ENCODE results near the gene CACNA1C.

The CACNA1C gene

DNA sequence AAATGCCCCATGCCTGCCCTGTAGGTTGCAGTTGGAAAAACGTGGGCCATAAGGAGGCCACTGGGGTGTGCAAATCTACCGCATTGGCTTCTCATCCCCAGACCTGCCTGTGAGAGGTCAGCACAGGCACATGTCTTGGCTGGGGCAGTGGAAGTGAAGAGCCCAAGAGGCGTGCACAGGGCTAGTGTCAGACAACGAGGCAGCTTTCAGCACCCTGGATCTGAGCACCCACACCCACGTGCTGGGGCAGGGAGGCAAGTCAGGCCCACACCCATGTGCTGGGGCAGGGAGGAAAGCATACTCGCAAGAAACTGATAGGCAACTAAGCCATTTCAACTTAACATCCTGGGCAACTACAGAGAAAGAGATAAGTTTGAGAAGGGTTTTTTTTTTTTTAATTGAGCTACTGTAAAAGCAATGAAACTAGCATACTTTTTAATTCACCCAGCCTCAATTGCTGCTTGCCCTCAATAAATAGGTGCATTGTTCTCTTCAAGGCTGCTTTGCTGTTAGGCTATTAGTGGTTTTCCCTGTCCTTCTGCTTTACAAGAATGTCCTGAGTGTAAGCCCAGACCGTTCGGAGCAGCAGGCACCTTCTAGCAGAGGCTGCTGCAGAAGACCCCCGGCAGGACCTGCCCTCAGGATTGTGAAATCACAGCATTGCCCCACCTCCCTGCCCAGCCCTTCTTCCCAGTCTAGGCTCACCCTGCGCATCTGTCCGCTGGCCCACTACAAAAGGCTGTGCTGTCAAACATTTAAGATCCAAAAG, 386.7 kb downstream of the CACNA1C start:
- no peak for DNase-seq

DNA sequence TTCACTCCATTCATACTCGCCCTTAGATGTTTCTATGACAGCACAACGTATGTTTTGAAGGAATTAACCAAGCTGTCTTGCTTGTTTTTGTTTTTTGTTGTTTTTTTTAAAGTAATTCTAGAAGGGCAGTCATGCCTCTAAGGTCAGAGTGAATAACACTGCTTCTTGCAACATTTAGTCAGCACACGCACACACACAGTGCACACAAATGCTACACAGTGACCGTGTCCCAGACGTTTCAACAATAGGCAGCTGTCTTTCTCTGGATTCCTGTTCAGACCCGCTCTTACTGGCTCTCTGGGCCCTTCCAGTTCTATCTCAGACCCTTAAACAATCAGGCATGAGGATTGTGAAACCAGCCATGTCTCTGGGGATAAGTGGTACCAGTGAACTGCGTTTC, 391.0 kb downstream of the CACNA1C start:
- no peak for DNase-seq

DNA sequence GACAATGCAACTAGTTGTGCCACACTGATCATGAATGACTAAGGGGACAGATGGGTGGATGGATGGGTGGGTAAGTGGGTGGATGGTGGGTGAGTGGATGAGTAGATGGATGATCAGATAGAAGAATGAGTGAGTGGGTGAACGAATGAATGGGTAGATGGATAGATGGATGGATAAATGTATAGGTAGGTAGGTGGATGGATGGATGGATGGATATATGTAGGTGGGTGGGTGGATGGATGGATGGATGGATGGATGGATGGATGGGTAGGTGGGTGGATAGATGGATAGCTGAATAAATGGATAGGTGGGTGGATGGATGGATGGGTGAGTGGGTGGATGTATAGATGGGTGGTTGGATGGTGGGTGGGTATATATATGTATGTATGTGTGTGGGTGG, 393.2 kb downstream of the CACNA1C start:
- DNase-seq: no peak

GRCh38 chr12:2447861-2448260, 395.1 kb downstream of the CACNA1C start:
- DNase-seq: no peak

DNA sequence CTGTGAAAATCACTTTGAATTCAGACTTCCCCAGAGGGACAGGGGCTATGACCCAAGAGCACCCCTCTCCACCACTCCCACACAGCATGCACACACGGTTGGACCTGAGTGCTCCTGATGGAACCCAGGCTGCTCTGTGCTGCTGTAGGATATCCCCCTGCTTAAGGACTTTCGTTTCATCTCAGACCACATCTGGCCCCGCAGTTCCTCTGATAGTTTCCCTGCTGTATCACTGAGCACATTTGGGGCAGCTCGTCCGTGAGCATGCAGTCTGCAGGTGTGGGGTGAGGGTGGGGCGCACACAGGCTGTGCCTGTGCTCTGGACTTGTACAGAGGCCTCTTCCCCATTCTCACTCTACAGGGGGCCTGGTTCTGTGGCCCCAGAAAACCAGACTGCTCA, 396.8 kb downstream of the CACNA1C start:
- DNase-seq: no peak

DNA sequence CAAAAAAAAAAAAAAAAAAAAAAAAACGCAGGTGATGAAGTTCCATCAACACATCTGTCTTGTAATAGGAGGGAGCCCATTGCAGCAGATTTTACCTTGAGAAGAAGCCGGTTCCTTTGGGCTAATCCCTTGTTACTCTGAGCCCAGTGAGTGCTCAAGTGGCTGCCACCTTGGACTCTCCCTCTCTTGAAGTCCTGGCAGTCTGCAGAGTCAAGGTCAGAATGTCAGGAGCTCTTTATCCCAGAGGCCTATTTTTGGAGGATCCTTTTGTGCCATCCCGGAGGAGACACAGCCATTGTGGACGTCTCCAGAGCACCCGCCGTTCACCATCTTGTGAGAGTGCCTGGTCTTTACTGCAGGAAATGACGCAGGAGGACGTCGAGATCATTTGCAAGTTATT, 397.8 kb downstream of the CACNA1C start:
- DNase-seq: no peak

DNA sequence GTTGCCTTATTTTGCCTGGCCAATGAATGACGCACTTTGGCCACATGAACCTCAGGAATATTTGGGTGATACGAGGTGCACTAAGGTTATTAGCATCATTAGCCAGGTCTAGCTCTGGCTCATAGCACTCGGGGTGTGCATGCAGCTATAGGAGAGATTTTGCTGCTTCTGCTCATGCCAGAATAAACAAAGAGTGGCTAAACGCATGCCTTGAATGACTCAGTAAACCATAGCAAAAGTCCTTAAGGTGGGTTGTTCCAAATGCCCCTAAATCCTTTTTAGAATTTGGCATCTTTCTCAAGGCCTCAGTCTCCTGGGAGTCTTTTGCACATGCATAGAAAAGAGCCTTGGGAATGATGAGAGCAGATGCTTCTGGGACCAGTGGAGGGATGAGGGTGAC, 398.2 kb downstream of the CACNA1C start:
- no peak for DNase-seq

- no peak for DNase-seq
These were observed 398.7 kb downstream of the CACNA1C start for GRCh38 chr12:2451497-2451896.

DNA sequence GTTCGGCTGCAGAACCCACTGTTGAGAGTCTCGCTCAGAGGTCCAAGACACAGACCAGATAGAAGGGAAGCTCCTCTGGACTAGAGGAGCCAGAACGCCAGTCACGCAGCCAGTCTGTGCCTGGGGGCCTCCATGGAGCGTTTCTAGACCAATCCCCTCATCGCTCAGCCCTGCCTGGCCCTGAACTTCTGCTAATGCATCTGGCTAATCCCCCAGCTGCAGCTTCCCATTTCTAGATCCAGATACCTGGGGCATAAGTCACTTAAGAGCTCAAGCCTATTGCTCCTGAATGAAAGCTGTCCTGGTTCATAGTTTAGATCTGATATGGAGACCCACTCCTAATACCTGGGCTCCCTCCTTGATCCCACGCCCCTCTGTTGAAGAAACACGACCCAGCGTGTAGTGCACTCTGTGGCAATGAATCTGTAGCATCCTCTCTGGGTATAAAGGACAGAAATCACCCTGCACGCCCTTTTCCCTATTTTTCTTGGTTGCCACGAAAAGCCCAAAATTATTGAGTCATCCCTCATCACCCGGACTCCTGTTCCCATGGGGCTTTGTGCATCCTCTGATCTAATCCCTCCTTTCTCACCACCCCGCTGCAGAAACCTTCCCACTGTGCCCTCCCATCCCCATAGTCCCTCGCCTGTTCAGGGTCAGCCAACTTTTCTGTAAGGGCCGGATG, 400.4 kb downstream of the CACNA1C start:
- DNase-seq: no peak

DNA sequence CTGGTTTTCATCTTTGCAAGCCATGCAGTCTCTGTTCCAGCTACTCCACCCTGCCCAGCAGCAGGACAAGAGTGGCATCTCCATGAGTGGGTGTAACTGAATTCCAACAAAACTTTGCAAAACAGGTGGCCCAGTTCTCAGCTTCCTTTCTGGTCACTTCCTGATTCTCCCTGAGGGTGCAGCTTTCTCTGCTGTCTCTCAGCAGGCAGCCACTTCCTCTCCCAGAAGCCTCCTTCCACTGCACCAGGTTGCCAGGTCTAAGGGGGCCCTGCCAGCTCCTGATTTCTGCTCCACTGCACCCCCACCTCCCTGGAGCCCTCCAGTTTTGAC, 400.9 kb downstream of the CACNA1C start:
- DNase-seq: peak; percentile 13

- DNase-seq: no peak
These were observed 401.9 kb downstream of the CACNA1C start for GRCh38 chr12:2454601-2455177.

DNA sequence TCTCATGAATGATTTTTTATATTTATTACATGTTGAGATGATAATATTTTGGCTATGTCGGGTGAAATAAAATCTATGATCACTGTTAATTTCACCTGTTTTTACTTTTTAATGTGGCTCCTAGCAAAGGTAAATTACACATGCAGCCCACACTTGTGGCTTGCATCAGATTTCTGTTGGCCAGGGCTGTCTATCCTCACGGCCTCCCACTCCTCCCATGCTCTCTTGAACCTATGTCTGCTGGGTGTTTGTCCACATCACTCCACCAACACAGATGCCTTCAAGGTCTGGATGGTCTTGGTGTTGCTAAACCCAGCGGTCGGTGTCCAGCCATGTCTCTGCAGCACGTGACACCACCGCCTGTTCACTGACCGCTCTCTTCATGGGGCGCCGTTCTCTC, 402.6 kb downstream of the CACNA1C start:
- DNase-seq: no peak

- DNase-seq: no peak
These were observed 403.5 kb downstream of the CACNA1C start for GRCh38 chr12:2456122-2456812.

DNA sequence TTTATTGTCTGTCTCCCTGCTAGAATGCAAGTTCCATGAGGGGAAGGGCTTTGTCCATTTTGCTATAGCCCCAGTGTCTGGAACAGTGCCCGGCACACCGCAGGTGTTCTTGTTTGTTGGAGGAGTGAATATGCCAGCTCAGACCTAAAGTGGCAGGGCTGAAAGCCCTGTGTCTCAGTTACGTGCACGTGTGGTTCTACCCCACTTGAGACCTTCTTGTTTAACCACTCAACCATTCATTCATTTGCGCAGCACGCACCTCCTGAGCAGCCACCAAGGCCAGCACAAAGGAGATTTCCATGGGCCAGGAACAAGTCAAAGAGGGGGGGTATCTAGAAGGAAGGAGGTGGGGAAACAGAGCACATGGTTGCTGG, 404.0 kb downstream of the CACNA1C start:
- DNase-seq: no peak

GRCh38 chr12:2457215-2457932, 404.6 kb downstream of the CACNA1C start:
- DNase-seq: no peak

DNA sequence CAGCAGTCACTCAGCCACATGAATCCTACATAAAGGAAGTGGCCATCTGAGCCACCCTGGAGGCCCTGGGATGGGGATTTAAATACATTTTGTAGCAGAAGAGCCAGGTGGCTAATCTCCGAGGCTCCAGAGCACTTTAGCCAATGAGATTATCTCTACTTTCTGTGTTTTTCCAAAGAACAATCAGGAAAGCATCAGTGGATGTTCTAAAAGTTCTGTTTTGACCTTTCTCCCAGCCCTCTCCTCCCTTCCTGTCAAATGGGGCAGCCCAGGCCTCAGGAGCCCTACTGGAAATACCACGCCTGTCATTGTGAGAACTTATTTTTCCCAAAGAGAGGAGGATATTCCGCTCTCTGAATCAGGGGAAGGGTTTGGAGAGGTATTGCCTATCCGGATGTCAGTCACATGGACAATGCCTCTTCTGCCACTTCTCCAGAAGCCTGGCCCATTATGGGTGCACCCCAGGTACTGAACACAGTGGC, 405.2 kb downstream of the CACNA1C start:
- DNase-seq: no peak

DNA sequence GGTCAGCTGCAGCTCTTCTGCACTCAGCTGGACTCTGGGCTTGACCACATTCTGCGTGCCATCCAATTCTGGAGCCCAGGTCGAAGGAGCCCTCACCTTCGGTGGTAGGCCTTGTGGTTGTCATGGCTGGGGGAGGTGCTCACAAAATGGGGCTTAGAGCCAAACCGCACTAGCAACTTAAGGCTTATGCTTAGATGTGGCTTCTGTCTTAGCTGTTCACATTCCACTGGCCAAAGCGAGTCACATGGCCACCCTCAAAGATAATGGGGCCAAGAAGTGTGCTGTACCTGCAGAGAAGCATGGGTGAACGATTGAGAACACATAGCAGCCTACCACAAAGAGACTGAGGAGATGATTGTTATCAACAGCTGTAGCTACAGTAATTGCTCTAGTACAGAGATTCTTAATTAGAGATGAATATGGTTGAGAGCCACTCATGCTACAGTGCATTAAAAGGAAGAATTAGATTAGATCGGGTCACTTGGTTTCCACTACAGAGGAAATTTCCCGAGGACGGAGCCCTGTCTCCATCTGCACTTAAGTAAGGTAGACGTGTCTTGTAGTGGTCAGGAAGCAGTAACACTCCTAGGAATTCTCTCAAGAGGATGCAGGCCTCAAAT, 407.4 kb downstream of the CACNA1C start:
- DNase-seq: no peak

- no peak for DNase-seq
These were observed 408.3 kb downstream of the CACNA1C start for GRCh38 chr12:2461046-2461445.

GRCh38 chr12:2461645-2462044, 408.9 kb downstream of the CACNA1C start:
- DNase-seq: no peak

- no peak for DNase-seq
These were observed 409.3 kb downstream of the CACNA1C start for GRCh38 chr12:2462087-2462486.

DNA sequence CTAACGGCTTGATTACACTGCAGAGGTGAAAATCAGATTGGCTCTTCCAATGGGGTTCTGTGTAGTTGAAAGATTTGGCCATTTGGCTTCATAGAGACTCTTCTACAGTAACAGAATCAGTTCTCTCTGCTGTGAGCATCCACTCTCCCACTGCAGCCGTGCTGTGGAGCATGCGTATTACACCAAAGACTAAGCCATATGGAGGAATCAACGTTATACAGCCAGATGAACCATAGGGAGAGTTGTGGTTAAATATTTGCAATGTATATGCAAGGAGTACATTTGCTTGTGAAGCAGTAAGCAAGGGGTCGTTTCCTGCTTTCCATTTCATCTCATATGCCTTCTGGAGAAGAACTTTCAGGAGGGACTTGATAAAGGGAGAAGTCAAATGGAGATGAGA, 410.9 kb downstream of the CACNA1C start:
- DNase-seq: no peak

GRCh38 chr12:2465681-2466080, 412.9 kb downstream of the CACNA1C start:
- no peak for DNase-seq

- no peak for DNase-seq
These were observed 413.4 kb downstream of the CACNA1C start for GRCh38 chr12:2466211-2466610.
